ENCODE data around the gene MGARP.

The MGARP gene

DNA sequence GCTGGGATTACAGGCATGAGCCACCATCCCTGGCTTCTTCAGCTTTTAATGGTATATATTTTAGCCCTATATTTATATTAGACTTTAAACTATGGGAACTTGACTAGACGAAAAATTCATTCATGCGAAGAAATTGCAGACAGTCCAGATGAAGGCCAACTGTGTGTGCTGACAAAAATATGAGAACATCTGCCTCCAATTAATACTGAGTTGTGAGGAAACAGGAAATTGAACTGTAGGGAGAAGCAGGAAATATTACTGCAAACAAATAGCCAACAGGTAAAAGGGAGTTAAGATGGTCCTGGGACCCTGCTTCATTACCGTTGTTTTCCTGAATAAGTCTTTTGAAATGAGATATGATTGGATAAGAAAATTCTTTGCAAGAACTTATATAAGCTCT lies 26.3 kb downstream of the MGARP start:
- H3K4me3 ChIP-seq (ENCODE audit: low read depth, low read length): no peak overlapping the region
- no peak for DNase-seq (ENCODE audit: low read depth)
- TF ChIP-seq, protein P1, sequence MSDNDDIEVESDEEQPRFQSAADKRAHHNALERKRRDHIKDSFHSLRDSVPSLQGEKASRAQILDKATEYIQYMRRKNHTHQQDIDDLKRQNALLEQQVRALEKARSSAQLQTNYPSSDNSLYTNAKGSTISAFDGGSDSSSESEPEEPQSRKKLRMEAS (IDR thresholded peaks at IDR 0.05; ENCODE audit: low read depth, low read length): no peak
- TF ChIP-seq MYC (IDR thresholded peaks at IDR 0.05; ENCODE audit: low read depth, low read length): no peak
- TF ChIP-seq, protein P2, sequence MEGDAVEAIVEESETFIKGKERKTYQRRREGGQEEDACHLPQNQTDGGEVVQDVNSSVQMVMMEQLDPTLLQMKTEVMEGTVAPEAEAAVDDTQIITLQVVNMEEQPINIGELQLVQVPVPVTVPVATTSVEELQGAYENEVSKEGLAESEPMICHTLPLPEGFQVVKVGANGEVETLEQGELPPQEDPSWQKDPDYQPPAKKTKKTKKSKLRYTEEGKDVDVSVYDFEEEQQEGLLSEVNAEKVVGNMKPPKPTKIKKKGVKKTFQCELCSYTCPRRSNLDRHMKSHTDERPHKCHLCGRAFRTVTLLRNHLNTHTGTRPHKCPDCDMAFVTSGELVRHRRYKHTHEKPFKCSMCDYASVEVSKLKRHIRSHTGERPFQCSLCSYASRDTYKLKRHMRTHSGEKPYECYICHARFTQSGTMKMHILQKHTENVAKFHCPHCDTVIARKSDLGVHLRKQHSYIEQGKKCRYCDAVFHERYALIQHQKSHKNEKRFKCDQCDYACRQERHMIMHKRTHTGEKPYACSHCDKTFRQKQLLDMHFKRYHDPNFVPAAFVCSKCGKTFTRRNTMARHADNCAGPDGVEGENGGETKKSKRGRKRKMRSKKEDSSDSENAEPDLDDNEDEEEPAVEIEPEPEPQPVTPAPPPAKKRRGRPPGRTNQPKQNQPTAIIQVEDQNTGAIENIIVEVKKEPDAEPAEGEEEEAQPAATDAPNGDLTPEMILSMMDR (IDR thresholded peaks at IDR 0.05; ENCODE audit: low read depth, low read length): no peak
- TF ChIP-seq POLR2A (IDR thresholded peaks at IDR 0.05; ENCODE audit: extremely low read depth, insufficient read length): no peak

DNA sequence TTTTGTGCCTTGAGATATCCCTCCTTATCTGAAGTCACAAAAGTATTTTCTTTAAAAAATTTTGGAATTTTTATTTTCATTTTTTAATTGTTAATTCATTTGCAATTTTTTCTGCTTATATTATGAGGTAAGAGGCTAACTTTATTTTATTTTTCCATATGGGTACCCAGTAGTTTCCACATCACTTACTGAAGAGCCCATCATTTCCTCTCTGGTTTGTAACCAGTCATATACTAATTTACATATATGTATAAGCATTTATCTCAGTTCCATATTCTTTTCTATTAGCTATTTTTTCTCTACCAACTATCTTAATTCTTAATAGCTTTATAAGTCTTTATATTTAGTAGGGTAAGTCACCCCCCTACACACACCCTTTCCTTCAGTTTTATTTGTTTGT lies 27.0 kb downstream of the MGARP start:
- DNase-seq (ENCODE audit: low read depth): no peak

DNA sequence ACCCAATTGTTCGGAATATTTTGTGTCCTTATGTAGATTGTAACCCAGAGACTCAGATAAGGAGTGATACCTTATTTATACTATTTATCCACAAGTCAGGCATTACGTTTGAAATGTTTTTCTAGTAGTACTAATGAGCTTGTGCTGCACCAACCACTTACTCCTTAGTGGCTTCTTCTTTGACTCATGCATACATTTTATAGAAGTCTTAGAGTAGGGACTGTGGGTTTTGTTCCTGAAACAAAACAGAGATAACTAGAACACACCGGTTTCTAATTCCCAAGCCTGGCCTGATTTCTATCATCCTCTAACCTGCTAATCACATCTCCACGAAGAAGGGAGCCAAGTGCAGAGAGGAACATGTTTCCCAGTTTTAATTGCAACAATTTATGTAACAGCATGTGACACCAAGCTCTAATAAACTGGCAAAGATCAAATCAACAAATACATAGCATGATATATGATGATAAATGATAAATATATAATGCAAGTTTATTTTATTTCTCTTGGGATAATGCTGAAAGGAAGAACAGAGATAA lies 32.3 kb downstream of the MGARP start:
- H3K4me3 ChIP-seq (ENCODE audit: low read depth, low read length): no peak overlapping the region
- TF ChIP-seq, protein P1 (IDR thresholded peaks at IDR 0.05; ENCODE audit: low read depth, low read length): no peak
- TF ChIP-seq MYC (IDR thresholded peaks at IDR 0.05; ENCODE audit: low read depth, low read length) (no peak), POLR2A (IDR thresholded peaks at IDR 0.05; ENCODE audit: extremely low read depth, insufficient read length) (no peak)
- TF ChIP-seq, protein P2 (IDR thresholded peaks at IDR 0.05; ENCODE audit: low read depth, low read length): no peak
- no peak for DNase-seq (ENCODE audit: low read depth)

More for the DNA sequence above, 27.0 kb downstream of the MGARP start:
- no peak for TF ChIP-seq MYC (IDR thresholded peaks at IDR 0.05; ENCODE audit: low read depth, low read length)
- TF ChIP-seq, protein P2 (IDR thresholded peaks at IDR 0.05; ENCODE audit: low read depth, low read length): no peak
- no peak overlapping the region for H3K4me3 ChIP-seq (ENCODE audit: low read depth, low read length)

DNA sequence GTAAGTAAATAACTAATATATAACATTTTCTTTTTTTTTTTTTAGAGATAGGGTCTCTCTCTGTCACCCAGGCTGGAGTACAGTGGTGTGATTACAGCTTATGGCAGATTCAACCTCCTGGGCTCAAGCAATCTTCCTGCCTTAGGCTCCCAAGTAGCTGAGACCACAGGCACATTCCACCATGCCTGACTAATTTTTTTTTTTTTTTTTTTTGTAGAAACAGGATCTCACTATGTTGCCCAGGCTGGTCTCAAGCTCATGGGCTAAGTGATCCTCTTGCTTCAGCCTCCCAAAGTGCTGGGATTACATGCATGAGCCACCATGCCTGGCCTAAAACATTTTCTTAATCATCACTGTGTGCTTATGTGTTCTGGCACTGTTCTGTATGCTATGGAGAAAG lies 32.8 kb downstream of the MGARP start:
- TF ChIP-seq, protein P1 (IDR thresholded peaks at IDR 0.05; ENCODE audit: low read depth, low read length): no peak
- TF ChIP-seq, protein P2 (IDR thresholded peaks at IDR 0.05; ENCODE audit: low read depth, low read length): no peak
- no peak for TF ChIP-seq MYC (IDR thresholded peaks at IDR 0.05; ENCODE audit: low read depth, low read length)
- TF ChIP-seq POLR2A (IDR thresholded peaks at IDR 0.05; ENCODE audit: extremely low read depth, insufficient read length): no peak
- no peak overlapping the region for H3K4me3 ChIP-seq (ENCODE audit: low read depth, low read length)
- DNase-seq (ENCODE audit: low read depth): no peak

DNA sequence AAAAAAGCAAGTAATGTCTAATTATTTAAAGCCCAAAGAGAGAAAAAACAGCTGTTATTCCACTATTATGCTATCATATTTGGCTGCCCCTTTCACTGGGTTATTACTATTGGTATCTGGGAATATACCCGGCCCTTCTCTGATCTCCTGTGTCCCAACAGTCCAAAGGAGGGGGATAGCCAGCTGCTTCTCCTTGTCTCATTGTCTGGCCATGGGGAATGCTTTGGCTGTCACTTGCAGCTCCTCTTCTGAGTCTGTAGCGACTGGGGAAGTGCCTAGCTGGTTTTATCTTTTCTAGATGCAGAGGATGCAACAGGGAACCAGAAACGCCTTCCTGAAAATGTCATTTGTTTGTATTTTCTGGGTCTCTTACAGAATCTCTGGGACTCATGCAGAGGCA lies 33.9 kb downstream of the MGARP start:
- no peak for DNase-seq (ENCODE audit: low read depth)
- H3K4me3 ChIP-seq (ENCODE audit: low read depth, low read length): no peak overlapping the region
- TF ChIP-seq MYC (IDR thresholded peaks at IDR 0.05; ENCODE audit: low read depth, low read length) (no peak), POLR2A (IDR thresholded peaks at IDR 0.05; ENCODE audit: extremely low read depth, insufficient read length) (no peak)
- TF ChIP-seq, protein P2 (IDR thresholded peaks at IDR 0.05; ENCODE audit: low read depth, low read length): no peak
- TF ChIP-seq, protein P1 (IDR thresholded peaks at IDR 0.05; ENCODE audit: low read depth, low read length): no peak

DNA sequence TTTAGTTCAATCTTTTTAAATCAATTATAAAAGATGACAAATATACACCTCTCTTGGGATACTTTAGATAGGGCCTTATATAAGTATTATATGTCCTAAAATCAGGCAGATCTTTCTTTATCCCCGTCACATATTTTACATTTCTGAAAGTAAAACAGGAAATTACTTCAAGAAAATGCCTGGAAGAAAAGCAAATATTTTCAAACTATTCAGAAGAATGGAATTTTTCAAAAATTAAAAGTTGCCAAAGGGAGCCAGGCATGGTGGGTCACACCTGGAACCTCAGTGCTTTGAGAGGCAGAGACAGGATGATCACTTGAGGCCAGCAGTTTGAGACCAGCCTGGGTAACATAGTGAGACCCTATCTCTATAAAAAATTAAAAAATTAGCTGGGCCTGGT lies 34.4 kb downstream of the MGARP start:
- no peak for DNase-seq (ENCODE audit: low read depth)
- no peak overlapping the region for H3K4me3 ChIP-seq (ENCODE audit: low read depth, low read length)
- TF ChIP-seq, protein P1 (IDR thresholded peaks at IDR 0.05; ENCODE audit: low read depth, low read length): no peak
- TF ChIP-seq MYC (IDR thresholded peaks at IDR 0.05; ENCODE audit: low read depth, low read length) (no peak), POLR2A (IDR thresholded peaks at IDR 0.05; ENCODE audit: extremely low read depth, insufficient read length) (no peak)
- TF ChIP-seq, protein P2 (IDR thresholded peaks at IDR 0.05; ENCODE audit: low read depth, low read length): no peak
